SK-N-SH (cell line): ENCODE data around the gene COX6A1.
"Not testable (repeated sequence)": the region's sequence is repeated elsewhere in the genome, so short reads cannot be mapped to it uniquely, and the experiment has no call there.

ENCODE experiments used
- EP300 ChIP-seq, 2 experiments: IDR thresholded peaks; 2 replicates each; pipeline versions ENCODE4 v1.4.0 to v1.6.1; 2012; ENCODE audit warnings: borderline replicate concordance in 1 of 2, low read depth in 1 of 2, low read length in 1 of 2
- SIN3A ChIP-seq: IDR thresholded peaks from 2 replicates; pipeline ENCODE4 v1.6.1; 2012; ENCODE audit warnings: low read depth, mild to moderate bottlenecking, low read length, moderate library complexity, borderline replicate concordance
- TAF1 ChIP-seq: IDR thresholded peaks from 2 replicates; pipeline ENCODE4 v1.6.1; 2012; ENCODE audit warnings: low read depth, mild to moderate bottlenecking, low read length, moderate library complexity, borderline replicate concordance
- TF ChIP-seq, protein P1 (sequence below): fragments of 200-600 bp; sonication (generic); IDR thresholded peaks from 2 replicates; pipeline ENCODE4 v1.6.1; 2017; ENCODE audit warnings: antibody characterized with exemption, mild to moderate bottlenecking, moderate library complexity
- TF ChIP-seq, protein P2 (sequence below): fragments of 150-350 bp; IDR thresholded peaks from 2 replicates; pipeline ENCODE4 v1.6.1; 2017; ENCODE audit warnings: antibody characterized with exemption, low read length, low read depth, borderline replicate concordance
- TF ChIP-seq, protein P3 (sequence below): IDR thresholded peaks from 2 replicates; pipeline ENCODE4 v1.6.1; 2012; ENCODE audit warnings: mild to moderate bottlenecking, low read depth, low read length, moderate library complexity

DNA sequence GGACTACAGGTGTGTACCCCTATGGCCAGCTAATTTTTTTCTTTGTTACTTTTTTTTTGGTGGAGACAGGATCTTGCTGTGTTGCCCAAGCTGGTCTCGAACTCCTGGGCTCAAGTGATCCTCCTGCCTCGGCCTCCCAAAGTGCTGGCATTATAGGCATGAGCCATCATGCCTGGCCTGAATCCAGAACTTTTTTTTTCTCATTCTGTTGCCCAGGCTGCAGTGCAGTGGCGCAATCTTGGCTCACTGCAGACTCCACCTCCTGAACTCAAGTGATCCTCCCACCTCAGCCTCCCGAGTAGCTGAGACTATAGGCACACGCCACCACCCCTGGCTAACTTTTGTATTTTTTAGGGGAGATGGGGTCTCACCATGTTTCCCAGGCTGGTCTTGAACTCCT lies 14.6 kb downstream of the COX6A1 start:
- TF ChIP-seq, protein P1, sequence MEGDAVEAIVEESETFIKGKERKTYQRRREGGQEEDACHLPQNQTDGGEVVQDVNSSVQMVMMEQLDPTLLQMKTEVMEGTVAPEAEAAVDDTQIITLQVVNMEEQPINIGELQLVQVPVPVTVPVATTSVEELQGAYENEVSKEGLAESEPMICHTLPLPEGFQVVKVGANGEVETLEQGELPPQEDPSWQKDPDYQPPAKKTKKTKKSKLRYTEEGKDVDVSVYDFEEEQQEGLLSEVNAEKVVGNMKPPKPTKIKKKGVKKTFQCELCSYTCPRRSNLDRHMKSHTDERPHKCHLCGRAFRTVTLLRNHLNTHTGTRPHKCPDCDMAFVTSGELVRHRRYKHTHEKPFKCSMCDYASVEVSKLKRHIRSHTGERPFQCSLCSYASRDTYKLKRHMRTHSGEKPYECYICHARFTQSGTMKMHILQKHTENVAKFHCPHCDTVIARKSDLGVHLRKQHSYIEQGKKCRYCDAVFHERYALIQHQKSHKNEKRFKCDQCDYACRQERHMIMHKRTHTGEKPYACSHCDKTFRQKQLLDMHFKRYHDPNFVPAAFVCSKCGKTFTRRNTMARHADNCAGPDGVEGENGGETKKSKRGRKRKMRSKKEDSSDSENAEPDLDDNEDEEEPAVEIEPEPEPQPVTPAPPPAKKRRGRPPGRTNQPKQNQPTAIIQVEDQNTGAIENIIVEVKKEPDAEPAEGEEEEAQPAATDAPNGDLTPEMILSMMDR: not testable (repeated sequence)
- TF ChIP-seq, protein P2, sequence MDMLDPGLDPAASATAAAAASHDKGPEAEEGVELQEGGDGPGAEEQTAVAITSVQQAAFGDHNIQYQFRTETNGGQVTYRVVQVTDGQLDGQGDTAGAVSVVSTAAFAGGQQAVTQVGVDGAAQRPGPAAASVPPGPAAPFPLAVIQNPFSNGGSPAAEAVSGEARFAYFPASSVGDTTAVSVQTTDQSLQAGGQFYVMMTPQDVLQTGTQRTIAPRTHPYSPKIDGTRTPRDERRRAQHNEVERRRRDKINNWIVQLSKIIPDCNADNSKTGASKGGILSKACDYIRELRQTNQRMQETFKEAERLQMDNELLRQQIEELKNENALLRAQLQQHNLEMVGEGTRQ: not testable (repeated sequence)
- TF ChIP-seq, protein P3, sequence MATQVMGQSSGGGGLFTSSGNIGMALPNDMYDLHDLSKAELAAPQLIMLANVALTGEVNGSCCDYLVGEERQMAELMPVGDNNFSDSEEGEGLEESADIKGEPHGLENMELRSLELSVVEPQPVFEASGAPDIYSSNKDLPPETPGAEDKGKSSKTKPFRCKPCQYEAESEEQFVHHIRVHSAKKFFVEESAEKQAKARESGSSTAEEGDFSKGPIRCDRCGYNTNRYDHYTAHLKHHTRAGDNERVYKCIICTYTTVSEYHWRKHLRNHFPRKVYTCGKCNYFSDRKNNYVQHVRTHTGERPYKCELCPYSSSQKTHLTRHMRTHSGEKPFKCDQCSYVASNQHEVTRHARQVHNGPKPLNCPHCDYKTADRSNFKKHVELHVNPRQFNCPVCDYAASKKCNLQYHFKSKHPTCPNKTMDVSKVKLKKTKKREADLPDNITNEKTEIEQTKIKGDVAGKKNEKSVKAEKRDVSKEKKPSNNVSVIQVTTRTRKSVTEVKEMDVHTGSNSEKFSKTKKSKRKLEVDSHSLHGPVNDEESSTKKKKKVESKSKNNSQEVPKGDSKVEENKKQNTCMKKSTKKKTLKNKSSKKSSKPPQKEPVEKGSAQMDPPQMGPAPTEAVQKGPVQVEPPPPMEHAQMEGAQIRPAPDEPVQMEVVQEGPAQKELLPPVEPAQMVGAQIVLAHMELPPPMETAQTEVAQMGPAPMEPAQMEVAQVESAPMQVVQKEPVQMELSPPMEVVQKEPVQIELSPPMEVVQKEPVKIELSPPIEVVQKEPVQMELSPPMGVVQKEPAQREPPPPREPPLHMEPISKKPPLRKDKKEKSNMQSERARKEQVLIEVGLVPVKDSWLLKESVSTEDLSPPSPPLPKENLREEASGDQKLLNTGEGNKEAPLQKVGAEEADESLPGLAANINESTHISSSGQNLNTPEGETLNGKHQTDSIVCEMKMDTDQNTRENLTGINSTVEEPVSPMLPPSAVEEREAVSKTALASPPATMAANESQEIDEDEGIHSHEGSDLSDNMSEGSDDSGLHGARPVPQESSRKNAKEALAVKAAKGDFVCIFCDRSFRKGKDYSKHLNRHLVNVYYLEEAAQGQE: not testable (repeated sequence)
- TF ChIP-seq TAF1; EP300 (IDR thresholded peaks at IDR 0.05; ENCODE audit: borderline replicate concordance in 1 of 2, low read depth in 1 of 2, low read length in 1 of 2); SIN3A: not testable (repeated sequence)
